Gastrocnemius medialis (tissue), 4 donors: ENCODE measurements around the gene AFAP1. TPM values are rescaled to one million over a fixed set of nuclear protein-coding genes. Genes with fewer than 3 reads are reported as not detected.

Experiments used
- ATAC-seq, 2 donors: fragments of 150-250 bp; one replicate each; pipeline ENCODE4 v1.9.1; 2016
- DNase-seq, 2 donors: peaks; one replicate each; pipeline ENCODE4 v3.0.0-alpha.2; 2019
- H3K27ac ChIP-seq, 4 donors: fragments of 200-600 bp; sonication (generic); 1 replicate in 1 of 4; 2 replicates in 3 of 4; pipeline ENCODE4 v1.5.1; 2016 to 2018; ENCODE audit warnings: mild to moderate bottlenecking in 2 of 4, moderate library complexity in 1 of 4
- H3K27me3 ChIP-seq, 3 donors: fragments of 200-600 bp; sonication (generic) in 2 of 3; 1 replicate in 1 of 3; 2 replicates in 2 of 3; pipeline versions ENCODE4 v1.5.1 to v1.6.0; 2016 to 2019; ENCODE audit warnings: mild to moderate bottlenecking in 1 of 3, moderate library complexity in 1 of 3
- H3K36me3 ChIP-seq, 2 donors: fragments of 200-600 bp; sonication (generic) in 1 of 2; one replicate each; pipeline ENCODE4 v1.5.1; 2017 to 2018
- H3K4me1 ChIP-seq, 2 donors: fragments of 200-600 bp; sonication (generic) in 1 of 2; one replicate each; pipeline ENCODE4 v1.5.1; 2016 to 2017; ENCODE audit warnings: mild to moderate bottlenecking in 2 of 2
- H3K4me3 ChIP-seq, 4 donors: fragments of 200-600 bp; sonication (generic) in 3 of 4; 1 replicate in 1 of 4; 2 replicates in 3 of 4; pipeline ENCODE4 v1.5.1; 2016 to 2019; ENCODE audit warnings: mild to moderate bottlenecking in 2 of 4
- H3K9me3 ChIP-seq, 3 donors: fragments of 200-600 bp; sonication (generic) in 2 of 3; 1 replicate in 1 of 3; 2 replicates in 2 of 3; pipeline ENCODE4 v1.5.1; 2016 to 2019
- CTCF ChIP-seq, 5 experiments: fragments of 450-650 bp in 3 of 5; fragments of 200-600 bp in 2 of 5; sonication (generic) in 2 of 5; IDR thresholded peaks in 4 of 5; conservative IDR thresholded peaks in 1 of 5; 1 replicate in 4 of 5; 2 replicates in 1 of 5; pipeline ENCODE4 v1.5.1; 2016 to 2019; ENCODE audit warnings: antibody characterized with exemption in 5 of 5, mild to moderate bottlenecking in 3 of 5, moderate library complexity in 3 of 5
- POLR2A ChIP-seq, 2 donors: fragments of 450-650 bp; IDR thresholded peaks; one replicate each; pipeline ENCODE4 v1.6.1; 2017; ENCODE audit warnings: antibody characterized with exemption in 2 of 2, mild to moderate bottlenecking in 2 of 2, moderate library complexity in 2 of 2
- in situ Hi-C, 4 donors: fragments of 200-750 bp; cut with MboI; loops; one replicate each; pipeline versions ENCODE4 v1.15.0 to v1.8.0; 2017; ENCODE audit warnings: low sequenced_read_pairs in 4 of 4
- intact Hi-C: fragments of 100-400 bp; cut with DNase I; formaldehyde crosslinking; loops from one replicate; pipeline ENCODE4 v1.15.1; 2023; ENCODE audit warnings: low total_unique reads
- total RNA-seq, 4 donors: library from RNA; depleted of rRNA; stranded (reverse); fragments of >200 nt; gene quantifications; one replicate each; pipeline versions ENCODE4 v1.1.0 to v1.2.3, GENCODE V29; 2016

AFAP1 gene
- total RNA-seq, 4 donors from 2014 or later, result 1.5 to 8.6 (median 3.5) TPM

GRCh38 chr4:7902826-7903225 is 36.8 kb downstream of the AFAP1 start:
- no peak for TF ChIP-seq CTCF (IDR thresholded peaks at IDR 0.05 in 4 of 5, conservative IDR thresholded peaks at IDR 0.05 in 1 of 5)
- no peak for TF ChIP-seq POLR2A (IDR thresholded peaks at IDR 0.05)
- no peaks in the 10 kb centered on the region for H3K9me3 ChIP-seq
- ATAC-seq (no peak), DNase-seq (no peak)
- intact Hi-C loops (no loop called here), in situ Hi-C loops (no loop called here)
- peaks cover 0 to 8% of the 10 kb centered on the region in 2 donors for H3K4me1 ChIP-seq
- no peaks in the 10 kb centered on the region for H3K27me3 ChIP-seq
- H3K36me3 ChIP-seq, result no peaks in the 10 kb centered on the region
- no peak overlapping the region for H3K27ac ChIP-seq
- no peak overlapping the region for H3K4me3 ChIP-seq

- Histone ChIP-seq H3K27me3 (no peaks in the 10 kb centered on the region), H3K27ac (no peak overlapping the region), H3K9me3 (no peaks in the 10 kb centered on the region), H3K36me3 (no peaks in the 10 kb centered on the region), H3K4me3 (no peak overlapping the region), H3K4me1 (peaks cover 0 to 8% of the 10 kb centered on the region in 2 donors)
- ATAC-seq (no peak), DNase-seq (no peak)
- in situ Hi-C loops, result no loop called here
- no peak for TF ChIP-seq POLR2A (IDR thresholded peaks at IDR 0.05)
- TF ChIP-seq CTCF (IDR thresholded peaks at IDR 0.05 in 4 of 5, conservative IDR thresholded peaks at IDR 0.05 in 1 of 5), result no peak
- intact Hi-C loops, result no loop called here
These were observed 37.5 kb downstream of the AFAP1 start for GRCh38 chr4:7902101-7902553.

GRCh38 chr4:7901311-7901885 is 38.3 kb downstream of the AFAP1 start:
- Histone ChIP-seq H3K4me3 (no peak overlapping the region), H3K27ac (no peak overlapping the region), H3K4me1 (peaks cover 0 to 8% of the 10 kb centered on the region in 2 donors), H3K9me3 (no peaks in the 10 kb centered on the region), H3K27me3 (no peaks in the 10 kb centered on the region), H3K36me3 (no peaks in the 10 kb centered on the region)
- TF ChIP-seq CTCF (IDR thresholded peaks at IDR 0.05 in 4 of 5, conservative IDR thresholded peaks at IDR 0.05 in 1 of 5) (no peak), POLR2A (IDR thresholded peaks at IDR 0.05) (no peak)
- DNase-seq (no peak), ATAC-seq (no peak)
- in situ Hi-C loops (no loop called here), intact Hi-C loops (no loop called here)

GRCh38 chr4:7900334-7900909 is 39.2 kb downstream of the AFAP1 start:
- Histone ChIP-seq H3K27ac (no peak overlapping the region), H3K27me3 (no peaks in the 10 kb centered on the region), H3K4me3 (no peak overlapping the region), H3K4me1 (peaks cover 0 to 8% of the 10 kb centered on the region in 2 donors), H3K36me3 (no peaks in the 10 kb centered on the region), H3K9me3 (no peaks in the 10 kb centered on the region)
- DNase-seq (no peak), ATAC-seq (no peak)
- TF ChIP-seq CTCF (IDR thresholded peaks at IDR 0.05 in 4 of 5, conservative IDR thresholded peaks at IDR 0.05 in 1 of 5) (no peak), POLR2A (IDR thresholded peaks at IDR 0.05) (no peak)
- in situ Hi-C loops (no loop called here), intact Hi-C loops (no loop called here)
